Tibial nerve (tissue), 4 donors: ENCODE results near the gene FUCA2. TPM values are rescaled to one million over a fixed set of nuclear protein-coding genes. Genes with fewer than 3 reads are reported as not detected.

ENCODE experiments used
- DNase-seq, 2 donors: peaks; one replicate each; pipeline ENCODE4 v3.0.0-alpha.2; 2019; ENCODE audit warnings: low spot score in 2 of 2
- H3K27ac ChIP-seq, 4 donors: fragments of 200-600 bp; sonication (generic) in 3 of 4; one replicate each; pipeline ENCODE4 v1.5.1; 2017 to 2019; ENCODE audit warnings: mild to moderate bottlenecking in 1 of 4
- H3K27me3 ChIP-seq, 2 donors: fragments of 200-600 bp; sonication (generic) in 1 of 2; one replicate each; pipeline versions ENCODE4 v1.5.1 to v1.6.0; 2017 to 2019
- H3K36me3 ChIP-seq, 3 donors: fragments of 200-600 bp; sonication (generic); one replicate each; pipeline ENCODE4 v1.5.1; 2018 to 2019
- H3K4me1 ChIP-seq, 4 donors: fragments of 200-600 bp; sonication (generic) in 3 of 4; one replicate each; pipeline ENCODE4 v1.5.1; 2017 to 2019
- H3K4me3 ChIP-seq, 4 donors: fragments of 200-600 bp; sonication (generic) in 3 of 4; one replicate each; pipeline ENCODE4 v1.5.1; 2017 to 2019; ENCODE audit warnings: mild to moderate bottlenecking in 1 of 4, moderate library complexity in 1 of 4
- H3K9me3 ChIP-seq, 4 donors: fragments of 200-600 bp; sonication (generic) in 3 of 4; one replicate each; pipeline ENCODE4 v1.5.1; 2017 to 2019
- CTCF ChIP-seq, 5 experiments: fragments of 200-600 bp in 3 of 5; fragments of 450-650 bp in 2 of 5; sonication (generic) in 3 of 5; IDR thresholded peaks; one replicate each; pipeline ENCODE4 v1.5.1; 2016 to 2019; ENCODE audit warnings: antibody characterized with exemption in 5 of 5, mild to moderate bottlenecking in 3 of 5, moderate library complexity in 2 of 5
- EP300 ChIP-seq, 2 donors: sonication (generic); formaldehyde crosslinking; IDR thresholded peaks; one replicate each; pipeline ENCODE4 v1.6.1; 2017; ENCODE audit warnings: antibody characterized with exemption in 2 of 2, mild to moderate bottlenecking in 1 of 2
- POLR2A ChIP-seq, 2 donors: fragments of 450-650 bp; IDR thresholded peaks; one replicate each; pipeline ENCODE4 v1.6.1; 2017; ENCODE audit warnings: antibody characterized with exemption in 2 of 2, mild to moderate bottlenecking in 2 of 2, moderate library complexity in 2 of 2
- WGBS, 2 donors: methylation state at CpG; one replicate each; pipeline ENCODE4 v1.1.5; 2018; 5-methylcytosine and 5-hydroxymethylcytosine counted together
- total RNA-seq, 4 donors: library from RNA; depleted of rRNA; stranded (reverse); fragments of >200 nt; gene quantifications; one replicate each; pipeline ENCODE4 v1.1.0, GENCODE V29; 2016

The FUCA2 gene
- total RNA-seq, 4 donors from 2014 or later: 24.9 to 49.6 (median 33.6) TPM

GRCh38 chr6:143486752-143487151 lies 24.8 kb downstream of the FUCA2 start:
- DNase-seq: no peak
- 85 to 91% methylated on average over 3 of the region's 3 CpGs for WGBS, 2 donors
- H3K4me1 ChIP-seq: no peaks in the 10 kb centered on the region
- H3K27me3 ChIP-seq: no peaks in the 10 kb centered on the region
- TF ChIP-seq POLR2A (IDR thresholded peaks at IDR 0.05) (no peak), EP300 (IDR thresholded peaks at IDR 0.05) (no peak), CTCF (IDR thresholded peaks at IDR 0.05) (no peak)
- no peak overlapping the region for H3K27ac ChIP-seq
- H3K4me3 ChIP-seq: no peak overlapping the region
- no peaks in the 10 kb centered on the region for H3K36me3 ChIP-seq
- H3K9me3 ChIP-seq: no peaks in the 10 kb centered on the region

GRCh38 chr6:143485967-143486366 lies 25.6 kb downstream of the FUCA2 start:
- no peak overlapping the region for H3K27ac ChIP-seq
- H3K27me3 ChIP-seq: no peaks in the 10 kb centered on the region
- no peaks in the 10 kb centered on the region for H3K4me1 ChIP-seq
- no peaks in the 10 kb centered on the region for H3K9me3 ChIP-seq
- 88 to 89% methylated on average over 2 of the region's 2 CpGs for WGBS, 2 donors
- no peak for DNase-seq
- no peak overlapping the region for H3K4me3 ChIP-seq
- no peak for TF ChIP-seq EP300 (IDR thresholded peaks at IDR 0.05)
- TF ChIP-seq CTCF (IDR thresholded peaks at IDR 0.05): no peak
- H3K36me3 ChIP-seq: no peaks in the 10 kb centered on the region

- no peak for TF ChIP-seq CTCF (IDR thresholded peaks at IDR 0.05)
- no peak for TF ChIP-seq EP300 (IDR thresholded peaks at IDR 0.05)
- TF ChIP-seq POLR2A (IDR thresholded peaks at IDR 0.05): no peak
- Histone ChIP-seq H3K4me3 (no peak overlapping the region), H3K27ac (no peak overlapping the region), H3K27me3 (no peaks in the 10 kb centered on the region), H3K4me1 (no peaks in the 10 kb centered on the region), H3K9me3 (no peaks in the 10 kb centered on the region), H3K36me3 (peaks cover 0 to 13% (median 0%) of the 10 kb centered on the region in 3 donors)
- 93 to 96% methylated on average over 2 of the region's 2 CpGs for WGBS, 2 donors
- no peak for DNase-seq
Observed at GRCh38 chr6:143482593-143482992, 28.9 kb downstream of the FUCA2 start.

- WGBS, 2 donors: 93 to 94% methylated on average over 3 of the region's 3 CpGs
- TF ChIP-seq POLR2A (IDR thresholded peaks at IDR 0.05) (no peak), EP300 (IDR thresholded peaks at IDR 0.05) (no peak), CTCF (IDR thresholded peaks at IDR 0.05) (no peak)
- no peak overlapping the region for H3K27ac ChIP-seq
- H3K27me3 ChIP-seq: no peaks in the 10 kb centered on the region
- no peak overlapping the region for H3K4me3 ChIP-seq
- H3K4me1 ChIP-seq: no peaks in the 10 kb centered on the region
- H3K9me3 ChIP-seq: no peaks in the 10 kb centered on the region
- H3K36me3 ChIP-seq: peaks cover 0 to 54% (median 0%) of the 10 kb centered on the region in 3 donors
- no peak for DNase-seq
Observed at GRCh38 chr6:143478479-143479062, 32.9 kb downstream of the FUCA2 start.

- no peak overlapping the region for H3K27ac ChIP-seq
- no peak for TF ChIP-seq EP300 (IDR thresholded peaks at IDR 0.05)
- no peak for TF ChIP-seq POLR2A (IDR thresholded peaks at IDR 0.05)
- TF ChIP-seq CTCF (IDR thresholded peaks at IDR 0.05): no peak
- H3K4me1 ChIP-seq: no peaks in the 10 kb centered on the region
- peaks cover 0 to 74% (median 0%) of the 10 kb centered on the region in 3 donors for H3K36me3 ChIP-seq
- WGBS, 2 donors: 87 to 95% methylated on average over 1 of the region's 1 CpG
- no peaks in the 10 kb centered on the region for H3K9me3 ChIP-seq
- no peak overlapping the region for H3K4me3 ChIP-seq
- no peak for DNase-seq
- no peaks in the 10 kb centered on the region for H3K27me3 ChIP-seq
Observed at GRCh38 chr6:143476545-143476944, 35.0 kb downstream of the FUCA2 start.
